HG02840 (cell line): ENCODE results near the gene SENP3.
"Not testable (repeated sequence)": the region's sequence is repeated elsewhere in the genome, so short reads cannot be mapped to it uniquely, and the experiment has no call there.

Source experiments
- ATAC-seq: cut with Tn5 transposase; IDR thresholded peaks from one replicate; pipeline ENCODE4 v1.9.1; 2021; ENCODE audit warnings: mild to moderate bottlenecking, moderate library complexity, moderate number of reproducible peaks; ENCODE audit not compliant: unreplicated experiment, low FRiP score

The SENP3 gene

GRCh38 chr17:7590743-7591142, 29.0 kb downstream of the SENP3 start:
- no peak for ATAC-seq

GRCh38 chr17:7591596-7591995, 29.9 kb downstream of the SENP3 start:
- no peak for ATAC-seq

GRCh38 chr17:7592422-7593021, 30.8 kb downstream of the SENP3 start:
- ATAC-seq: no peak

- no peak for ATAC-seq
Measured at GRCh38 chr17:7593296-7593695, 31.6 kb downstream of the SENP3 start.

GRCh38 chr17:7597561-7597960, 35.8 kb downstream of the SENP3 start:
- ATAC-seq: not testable (repeated sequence)

- no peak for ATAC-seq
Measured at GRCh38 chr17:7606280-7606679, 44.6 kb downstream of the SENP3 start.

- no peak for ATAC-seq
Measured at GRCh38 chr17:7610641-7611040, 48.9 kb downstream of the SENP3 start.

- no peak for ATAC-seq
Measured at GRCh38 chr17:7611635-7612293, 50.0 kb downstream of the SENP3 start.

GRCh38 chr17:7612294-7612640, 50.5 kb downstream of the SENP3 start:
- ATAC-seq: no peak

- ATAC-seq: no peak
Measured at GRCh38 chr17:7613769-7614424, 52.2 kb downstream of the SENP3 start.

GRCh38 chr17:7614425-7615264, 52.9 kb downstream of the SENP3 start, which contains the start of gene FXR2:
Gene FXR2, minus strand, starts transcription at chr17:7614897. Its CDS starts 365 bp downstream, at chr17:7614532.
- ATAC-seq: peak; percentile 88

- no peak for ATAC-seq
Measured at GRCh38 chr17:7615265-7615747, 53.6 kb downstream of the SENP3 start.

- no peak for ATAC-seq
Measured at GRCh38 chr17:7618608-7619007, 56.9 kb downstream of the SENP3 start.

GRCh38 chr17:7620835-7621234, 59.1 kb downstream of the SENP3 start:
- ATAC-seq: no peak
